ENCODE results near the gene KRT40.

DNA sequence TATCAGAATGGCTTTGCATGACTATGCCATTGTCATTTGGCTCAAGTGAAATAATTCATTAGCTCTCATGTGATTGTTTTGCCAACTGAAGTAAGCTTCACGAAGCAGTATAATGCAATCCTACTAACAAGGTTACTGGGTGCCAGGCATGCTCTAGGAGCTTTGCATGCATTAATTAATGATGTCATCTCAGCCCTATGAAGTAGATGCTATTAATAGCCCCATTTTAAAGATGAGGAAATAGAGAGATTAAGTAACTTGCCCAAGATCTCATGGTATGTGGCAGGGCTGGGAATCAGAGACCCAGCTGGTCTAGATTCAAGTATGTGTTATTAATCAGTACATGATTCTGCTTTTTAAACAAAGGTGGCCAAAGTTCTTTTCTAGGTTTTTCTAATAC lies 31.5 kb downstream of the KRT40 start:
- TF ChIP-seq SUZ12 (IDR thresholded peaks at IDR 0.05) = no peak
- no peak for TF ChIP-seq BHLHE40 (IDR thresholded peaks at IDR 0.05; ENCODE audit: borderline replicate concordance)
- no peak for TF ChIP-seq ARNT (IDR thresholded peaks at IDR 0.05)
- TF ChIP-seq NFRKB (IDR thresholded peaks at IDR 0.05) = no peak
- TF ChIP-seq CTBP1 (IDR thresholded peaks at IDR 0.05; ENCODE audit: borderline replicate concordance) = no peak
- TF ChIP-seq SP1 (IDR thresholded peaks at IDR 0.05) = no peak
- TF ChIP-seq HDGF (IDR thresholded peaks at IDR 0.05; ENCODE audit: borderline replicate concordance) = no peak
- TF ChIP-seq TARDBP (IDR thresholded peaks at IDR 0.05) = no peak
- TF ChIP-seq, protein P1, sequence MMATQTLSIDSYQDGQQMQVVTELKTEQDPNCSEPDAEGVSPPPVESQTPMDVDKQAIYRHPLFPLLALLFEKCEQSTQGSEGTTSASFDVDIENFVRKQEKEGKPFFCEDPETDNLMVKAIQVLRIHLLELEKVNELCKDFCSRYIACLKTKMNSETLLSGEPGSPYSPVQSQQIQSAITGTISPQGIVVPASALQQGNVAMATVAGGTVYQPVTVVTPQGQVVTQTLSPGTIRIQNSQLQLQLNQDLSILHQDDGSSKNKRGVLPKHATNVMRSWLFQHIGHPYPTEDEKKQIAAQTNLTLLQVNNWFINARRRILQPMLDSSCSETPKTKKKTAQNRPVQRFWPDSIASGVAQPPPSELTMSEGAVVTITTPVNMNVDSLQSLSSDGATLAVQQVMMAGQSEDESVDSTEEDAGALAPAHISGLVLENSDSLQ (IDR thresholded peaks at IDR 0.05) = no peak
- TF ChIP-seq FOXM1 (IDR thresholded peaks at IDR 0.05; ENCODE audit: borderline replicate concordance) = no peak
- no peak for TF ChIP-seq ELF4 (IDR thresholded peaks at IDR 0.05)
- TF ChIP-seq FOXA1 (IDR thresholded peaks at IDR 0.05) = no peak
- no peak for TF ChIP-seq FOXK2 (IDR thresholded peaks at IDR 0.05)
- no peak for TF ChIP-seq LEF1 (IDR thresholded peaks at IDR 0.05; ENCODE audit: borderline replicate concordance)

Measured in HEK293T (cell line).